Subcutaneous adipose tissue (tissue), 4 donors: ENCODE measurements around the gene IL6ST. TPM values are rescaled to one million over a fixed set of nuclear protein-coding genes. Genes with fewer than 3 reads are reported as not detected.

Experiments used
- total RNA-seq, 4 donors: library from RNA; depleted of rRNA; stranded (reverse); fragments of >200 nt; gene quantifications; one replicate each; pipeline ENCODE4 v1.1.0, GENCODE V29; 2016
- TF ChIP-seq, protein P1 (sequence below): fragments of 450-650 bp; IDR thresholded peaks from one replicate; pipeline ENCODE4 v1.5.1; 2016; ENCODE audit warnings: low read depth, mild to moderate bottlenecking, control low read depth, antibody characterized with exemption, moderate library complexity

IL6ST gene
- total RNA-seq, 4 donors from 2014 or later, result 445 to 681 (median 552) TPM

DNA sequence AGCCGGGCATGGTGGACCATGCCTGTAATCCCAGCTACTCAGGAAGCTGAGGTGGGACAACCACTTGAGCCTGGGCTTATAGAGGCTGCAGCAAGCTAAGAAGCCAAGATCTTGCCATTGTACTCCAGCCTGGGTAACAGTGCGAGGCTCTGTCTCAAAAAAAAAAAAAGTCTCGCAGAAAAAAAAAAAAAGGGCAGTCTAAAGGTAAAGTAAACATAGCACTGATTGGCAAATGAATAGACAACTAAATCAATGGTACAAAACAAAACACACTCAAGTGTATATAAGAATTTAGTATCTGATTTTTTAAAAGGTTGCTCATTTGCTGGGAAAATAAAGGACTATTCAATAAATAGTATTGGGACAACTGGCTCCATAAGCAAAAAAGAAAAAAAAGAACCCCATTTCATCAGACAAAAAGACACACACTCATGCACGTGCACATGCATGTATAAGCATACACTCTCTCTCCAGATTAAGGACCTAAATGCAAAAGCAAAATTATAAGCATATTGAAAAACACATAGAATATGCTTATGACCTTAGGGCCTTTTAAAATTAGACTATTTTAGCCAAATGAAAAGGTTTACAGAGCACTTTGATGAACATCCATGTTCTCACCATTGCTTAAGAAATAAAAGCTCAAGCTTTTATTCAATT is 5.7 kb downstream of the IL6ST start:
- TF ChIP-seq, protein P1, sequence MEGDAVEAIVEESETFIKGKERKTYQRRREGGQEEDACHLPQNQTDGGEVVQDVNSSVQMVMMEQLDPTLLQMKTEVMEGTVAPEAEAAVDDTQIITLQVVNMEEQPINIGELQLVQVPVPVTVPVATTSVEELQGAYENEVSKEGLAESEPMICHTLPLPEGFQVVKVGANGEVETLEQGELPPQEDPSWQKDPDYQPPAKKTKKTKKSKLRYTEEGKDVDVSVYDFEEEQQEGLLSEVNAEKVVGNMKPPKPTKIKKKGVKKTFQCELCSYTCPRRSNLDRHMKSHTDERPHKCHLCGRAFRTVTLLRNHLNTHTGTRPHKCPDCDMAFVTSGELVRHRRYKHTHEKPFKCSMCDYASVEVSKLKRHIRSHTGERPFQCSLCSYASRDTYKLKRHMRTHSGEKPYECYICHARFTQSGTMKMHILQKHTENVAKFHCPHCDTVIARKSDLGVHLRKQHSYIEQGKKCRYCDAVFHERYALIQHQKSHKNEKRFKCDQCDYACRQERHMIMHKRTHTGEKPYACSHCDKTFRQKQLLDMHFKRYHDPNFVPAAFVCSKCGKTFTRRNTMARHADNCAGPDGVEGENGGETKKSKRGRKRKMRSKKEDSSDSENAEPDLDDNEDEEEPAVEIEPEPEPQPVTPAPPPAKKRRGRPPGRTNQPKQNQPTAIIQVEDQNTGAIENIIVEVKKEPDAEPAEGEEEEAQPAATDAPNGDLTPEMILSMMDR, result no peak

DNA sequence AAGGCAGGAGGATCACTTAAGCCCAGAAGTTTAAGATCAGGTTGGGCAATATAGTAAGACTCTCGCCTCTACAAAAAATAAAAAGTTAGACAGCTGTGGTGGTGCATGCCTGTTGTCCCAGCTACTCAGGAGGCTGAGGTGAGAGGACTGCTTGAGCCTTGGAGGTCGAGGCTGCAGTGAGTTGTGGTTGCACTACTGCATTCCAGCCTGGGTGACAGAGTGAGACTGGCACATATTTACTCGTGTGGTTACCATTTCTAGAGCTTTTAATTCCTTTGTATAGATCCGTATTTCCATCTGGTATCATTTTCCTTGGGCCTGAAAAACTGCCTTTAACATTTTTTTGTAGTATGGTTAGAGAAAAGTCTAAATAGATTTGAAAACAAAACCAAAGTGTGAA is 7.8 kb downstream of the IL6ST start:
- TF ChIP-seq, protein P1, result no peak

DNA sequence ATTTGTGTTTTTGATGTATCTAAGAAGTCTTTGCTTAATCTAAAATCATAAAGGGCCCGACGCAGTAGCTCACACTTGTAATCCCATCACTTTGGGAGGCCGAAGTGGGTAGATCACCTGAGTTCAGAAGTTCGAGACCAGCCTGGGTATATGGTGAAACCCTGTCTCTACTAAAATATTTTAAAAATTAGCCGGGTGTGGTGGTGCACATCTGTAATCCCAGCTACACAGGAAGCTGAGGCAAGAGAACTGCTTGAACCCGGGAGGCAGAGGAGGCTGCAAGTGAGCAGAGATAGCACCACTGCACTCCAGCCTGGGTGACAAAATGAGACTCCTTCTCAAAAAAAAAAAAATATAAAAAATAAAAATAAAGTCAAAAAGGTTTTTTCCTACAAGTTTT is 9.6 kb downstream of the IL6ST start:
- TF ChIP-seq, protein P1, result no peak

DNA sequence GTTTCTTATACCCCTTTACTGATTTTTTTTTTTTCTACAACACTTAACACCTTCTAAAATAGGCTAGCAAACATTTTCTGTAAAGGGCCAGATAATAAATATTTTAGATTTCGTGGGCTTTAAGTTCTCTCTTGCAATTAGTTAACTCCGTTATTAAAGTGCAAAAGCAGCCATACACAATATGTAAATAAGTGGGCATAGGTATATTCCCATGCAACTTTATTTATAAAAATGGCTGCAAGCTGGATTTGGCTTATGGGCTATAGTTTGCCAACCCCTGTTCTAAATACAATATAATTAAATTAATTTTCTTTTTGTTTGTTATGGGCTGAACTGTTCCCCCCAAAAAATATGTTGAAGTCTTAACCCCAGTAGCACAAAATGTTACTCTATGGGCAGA is 10.8 kb downstream of the IL6ST start:
- TF ChIP-seq, protein P1, result no peak

DNA sequence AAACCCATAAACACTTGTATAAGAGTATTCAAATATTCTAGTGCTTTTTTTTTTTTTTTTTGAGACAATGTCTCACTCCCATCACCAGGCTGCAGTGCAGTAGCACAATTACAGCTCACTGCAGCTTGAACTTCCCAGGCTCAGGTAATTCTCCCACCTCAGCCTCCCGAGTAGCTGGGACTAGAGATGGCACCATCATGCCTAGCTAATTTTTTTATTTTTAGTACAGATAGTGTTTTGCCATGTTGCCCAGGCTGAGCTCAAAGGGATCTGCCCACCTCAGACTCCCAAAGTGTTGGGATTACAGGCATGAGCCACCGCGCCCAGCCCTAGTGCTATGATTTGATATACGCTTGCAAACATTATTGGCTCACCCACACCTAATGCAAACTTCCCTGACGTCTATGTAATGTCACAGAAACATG is 11.8 kb downstream of the IL6ST start:
- TF ChIP-seq, protein P1, result no peak

DNA sequence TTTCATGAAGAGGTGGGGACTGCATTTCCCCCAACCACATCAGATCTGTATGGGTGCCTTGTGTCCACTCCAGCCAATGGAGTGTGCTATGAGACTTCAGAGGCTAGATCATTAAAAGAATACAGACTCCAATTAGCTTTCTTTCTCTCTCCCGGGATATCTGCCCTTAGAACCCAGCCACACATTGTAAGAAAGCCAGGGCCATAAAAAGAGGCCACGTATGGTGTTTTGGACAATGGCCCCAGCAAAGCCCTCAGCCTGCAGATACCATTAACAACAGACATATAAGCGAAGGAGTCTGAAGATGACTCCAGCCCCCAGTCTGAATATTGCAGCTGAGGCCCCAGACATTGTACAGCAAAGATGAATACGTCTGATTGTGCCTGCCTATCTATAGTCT is 21.5 kb downstream of the IL6ST start:
- TF ChIP-seq, protein P1, result no peak

- TF ChIP-seq, protein P1, result no peak
Observed at GRCh38 chr5:55969956-55970355, 24.8 kb downstream of the IL6ST start.
